Transverse colon (tissue), 4 donors: ENCODE data around the gene WDFY2. TPM values are rescaled to one million over a fixed set of nuclear protein-coding genes. Genes with fewer than 3 reads are reported as not detected.

Source experiments
- DNase-seq: peaks from one replicate; pipeline ENCODE4 v3.0.0-alpha.2; 2019
- H3K27ac ChIP-seq, 4 donors: fragments of 200-600 bp; sonication (generic); 2 replicates each; pipeline ENCODE4 v1.5.1; 2016 to 2018; ENCODE audit warnings: inconsistent platforms in 4 of 4
- H3K27me3 ChIP-seq: fragments of 200-600 bp; sonication (generic); 2 replicates; pipeline ENCODE4 v1.5.1; 2017; ENCODE audit warnings: inconsistent platforms
- H3K36me3 ChIP-seq, 4 donors: fragments of 200-600 bp; sonication (generic); 2 replicates each; pipeline ENCODE4 v1.5.1; 2017 to 2019; ENCODE audit warnings: inconsistent platforms in 4 of 4
- H3K4me1 ChIP-seq, 4 donors: fragments of 200-600 bp; sonication (generic); 2 replicates each; pipeline ENCODE4 v1.5.1; 2017 to 2020; ENCODE audit warnings: inconsistent platforms in 4 of 4
- H3K4me3 ChIP-seq, 4 donors: fragments of 200-600 bp; sonication (generic); 1 replicate in 1 of 4; 2 replicates in 3 of 4; pipeline versions ENCODE4 v1.5.1 to v1.6.1; 2017 to 2019; ENCODE audit warnings: inconsistent platforms in 4 of 4
- H3K9me3 ChIP-seq, 2 donors: fragments of 200-600 bp; sonication (generic); 2 replicates each; pipeline ENCODE4 v1.5.1; 2017 to 2019; ENCODE audit warnings: inconsistent platforms in 2 of 2
- CTCF ChIP-seq, 5 experiments: fragments of 200-600 bp in 3 of 5; fragments of 450-650 bp in 2 of 5; sonication (generic) in 3 of 5; IDR thresholded peaks; 1 replicate in 2 of 5; 2 replicates in 3 of 5; pipeline ENCODE4 v1.5.1; 2016 to 2017; ENCODE audit warnings: antibody characterized with exemption in 5 of 5, inconsistent platforms in 3 of 5, mild to moderate bottlenecking in 2 of 5, moderate library complexity in 1 of 5
- EP300 ChIP-seq: sonication (generic); formaldehyde crosslinking; IDR thresholded peaks from one replicate; pipeline ENCODE4 v1.6.1; 2017; ENCODE audit warnings: antibody characterized with exemption, low read depth
- POLR2A ChIP-seq: fragments of 450-650 bp; IDR thresholded peaks from one replicate; pipeline ENCODE4 v1.6.1; 2016; ENCODE audit warnings: antibody characterized with exemption, mild to moderate bottlenecking, moderate library complexity
- POLR2AphosphoS5 ChIP-seq, 3 donors: sonication (generic); formaldehyde crosslinking; IDR thresholded peaks; one replicate each; pipeline ENCODE4 v1.6.1; 2016; ENCODE audit warnings: antibody characterized with exemption in 3 of 3
- WGBS, 2 donors: methylation state at CpG; one replicate each; pipeline ENCODE4 v1.1.5; 2018; ENCODE audit warnings: low coverage in 1 of 2; 5-methylcytosine and 5-hydroxymethylcytosine counted together
- in situ Hi-C, 4 donors: fragments of 200-750 bp; cut with MboI; loops; one replicate each; pipeline versions ENCODE4 v1.15.0 to v1.15.1; 2017; ENCODE audit warnings: low sequenced_read_pairs in 3 of 4, low pct_ligation_motif_present in 1 of 4, low pct_unique_long_range_greater_than_20kb in 1 of 4
- intact Hi-C: fragments of 100-400 bp; cut with DNase I; formaldehyde crosslinking; loops from one replicate; pipeline ENCODE4 v1.15.1; 2023; ENCODE audit warnings: low total_unique reads
- total RNA-seq, 4 donors: library from RNA; depleted of rRNA; stranded (reverse); fragments of >200 nt; gene quantifications; one replicate each; pipeline ENCODE4 v1.1.0, GENCODE V29; 2016

Gene WDFY2
- total RNA-seq, 4 donors from 2014 or later, result 2.4 to 12.3 (median 6.7) TPM

GRCh38 chr13:51768378-51768921 lies 184.2 kb downstream of the WDFY2 start:
- intact Hi-C loops (no loop called here), in situ Hi-C loops (no loop called here)
- no peak overlapping the region for H3K4me3 ChIP-seq
- H3K27me3 ChIP-seq, result no peaks in the 10 kb centered on the region
- TF ChIP-seq EP300 (no peak), CTCF (IDR thresholded peaks at IDR 0.05) (no peak)
- DNase-seq, result no peak
- no peaks in the 10 kb centered on the region for H3K36me3 ChIP-seq
- H3K27ac ChIP-seq, result no peak overlapping the region
- H3K4me1 ChIP-seq, result peaks cover 6 to 18% (median 10%) of the 10 kb centered on the region in 4 donors
- no peaks in the 10 kb centered on the region for H3K9me3 ChIP-seq
- WGBS, 2 donors, result 92% methylated on average over 15 of the region's 15 CpGs; no CpG with 5 or more reads in 1 of the 2 donors

GRCh38 chr13:51768976-51769375 lies 184.7 kb downstream of the WDFY2 start:
- intact Hi-C loops (no loop called here), in situ Hi-C loops (no loop called here)
- no peaks in the 10 kb centered on the region for H3K36me3 ChIP-seq
- WGBS, 2 donors, result 98% methylated on average over 19 of the region's 19 CpGs; no CpG with 5 or more reads in 1 of the 2 donors
- H3K27me3 ChIP-seq, result no peaks in the 10 kb centered on the region
- no peak overlapping the region for H3K4me3 ChIP-seq
- no peaks in the 10 kb centered on the region for H3K9me3 ChIP-seq
- no peak for DNase-seq
- peaks cover 6 to 18% (median 10%) of the 10 kb centered on the region in 4 donors for H3K4me1 ChIP-seq
- H3K27ac ChIP-seq, result peak overlapping the region in 2 of 4 donors; percentile 50 to 56
- TF ChIP-seq EP300, result no peak
- no peak for TF ChIP-seq POLR2A
- TF ChIP-seq CTCF (IDR thresholded peaks at IDR 0.05), result no peak
- TF ChIP-seq POLR2AphosphoS5 (IDR thresholded peaks at IDR 0.05), result no peak

- no peaks in the 10 kb centered on the region for H3K27me3 ChIP-seq
- H3K9me3 ChIP-seq, result no peaks in the 10 kb centered on the region
- TF ChIP-seq POLR2AphosphoS5 (IDR thresholded peaks at IDR 0.05), result peak in 2 of 3 donors; percentile 39 to 57
- TF ChIP-seq POLR2A, result no peak
- in situ Hi-C loops (no loop called here), intact Hi-C loops (no loop called here)
- peak overlapping the region in 2 of 4 donors; percentile 50 to 56 for H3K27ac ChIP-seq
- no peak overlapping the region for H3K4me3 ChIP-seq
- no peak for DNase-seq
- peaks cover 2 to 12% (median 4%) of the 10 kb centered on the region in 4 donors for H3K4me1 ChIP-seq
- whole genome bisulfite sequencing, 2 donors, result 60 to 86% methylated on average over 1 to 11 of the region's 11 CpGs
- no peaks in the 10 kb centered on the region for H3K36me3 ChIP-seq
Observed at GRCh38 chr13:51769455-51770127, 185.3 kb downstream of the WDFY2 start.

- no peaks in the 10 kb centered on the region for H3K9me3 ChIP-seq
- no peaks in the 10 kb centered on the region for H3K27me3 ChIP-seq
- no peaks in the 10 kb centered on the region for H3K36me3 ChIP-seq
- TF ChIP-seq POLR2AphosphoS5 (IDR thresholded peaks at IDR 0.05) (no peak), POLR2A (no peak), EP300 (no peak), CTCF (IDR thresholded peaks at IDR 0.05) (no peak)
- intact Hi-C loops, result no loop called here
- DNase-seq, result no peak
- H3K4me3 ChIP-seq, result no peak overlapping the region
- peaks cover 0 to 6% (median 0%) of the 10 kb centered on the region in 4 donors for H3K4me1 ChIP-seq
- in situ Hi-C loops, result no loop called here
- H3K27ac ChIP-seq, result peak overlapping the region in 2 of 4 donors; percentile 53 to 56
- WGBS, 2 donors, result 70 to 94% methylated on average over 2 to 6 of the region's 6 CpGs
Observed at GRCh38 chr13:51770160-51770559, 185.9 kb downstream of the WDFY2 start.
